CD14-positive monocyte (primary cell): Measurements from ENCODE around the gene TBXA2R. TPM values are rescaled to one million over a fixed set of nuclear protein-coding genes. Genes with fewer than 3 reads are reported as not detected.

Source experiments
- DNase-seq, 3 donors: peaks; one replicate each; pipeline ENCODE4 v3.0.0-alpha.2; 2011 to 2022
- H2AFZ ChIP-seq: 2 replicates; pipeline ENCODE4 v1.6.0; 2012; ENCODE audit warnings: mild to moderate bottlenecking, low read depth, low read length, inconsistent platforms; ENCODE audit not compliant: insufficient read depth, poor library complexity, severe bottlenecking
- H3K27ac ChIP-seq, 2 donors: 1 replicate in 1 of 2; 2 replicates in 1 of 2; pipeline ENCODE4 v1.5.1; 2012 to 2013; ENCODE audit warnings: low read length in 2 of 2, control low read depth in 1 of 2, inconsistent platforms in 1 of 2, low read depth in 1 of 2, mild to moderate bottlenecking in 1 of 2
- H3K27me3 ChIP-seq, 2 donors: one replicate each; pipeline versions ENCODE4 v1.6.0 to v1.6.1; 2011 to 2013; ENCODE audit warnings: low read length in 2 of 2; ENCODE audit not compliant: control insufficient read depth in 2 of 2, insufficient read depth in 2 of 2
- H3K36me3 ChIP-seq, 2 donors: replicated peaks in 1 of 2; 1 replicate in 1 of 2; 2 replicates in 1 of 2; pipeline versions ENCODE4 v1.5.1 to v1.6.1; 2012 to 2013; ENCODE audit warnings: low read length in 2 of 2, control low read depth in 1 of 2, inconsistent platforms in 1 of 2, mild to moderate bottlenecking in 1 of 2; ENCODE audit not compliant: insufficient read depth in 2 of 2, control insufficient read depth in 1 of 2
- H3K4me1 ChIP-seq, 2 donors: 1 replicate in 1 of 2; 2 replicates in 1 of 2; pipeline versions ENCODE4 v1.5.1 to v1.6.1; 2012 to 2013; ENCODE audit warnings: low read length in 2 of 2, control low read depth in 1 of 2, inconsistent platforms in 1 of 2, mild to moderate bottlenecking in 1 of 2, moderate library complexity in 1 of 2; ENCODE audit not compliant: insufficient read depth in 2 of 2, control insufficient read depth in 1 of 2
- H3K4me2 ChIP-seq: replicated peaks from 2 replicates; pipeline ENCODE3; 2012; ENCODE audit warnings: low read length, moderate library complexity, mild to moderate bottlenecking; ENCODE audit not compliant: poor library complexity, severe bottlenecking; ENCODE audit errors: extremely low read depth
- H3K4me3 ChIP-seq, 3 experiments: fragments of 200-600 bp in 1 of 3; sonication (generic) in 1 of 3; replicated peaks in 1 of 3; 1 replicate in 2 of 3; 2 replicates in 1 of 3; pipeline ENCODE4 v1.5.1; 2011 to 2013; ENCODE audit warnings: low read length in 3 of 3, mild to moderate bottlenecking in 3 of 3, control low read depth in 2 of 3, low read depth in 2 of 3, inconsistent platforms in 1 of 3, moderate library complexity in 1 of 3
- H3K79me2 ChIP-seq: 2 replicates; pipeline ENCODE4 v1.6.0; 2012; ENCODE audit warnings: mild to moderate bottlenecking, control low read depth, inconsistent platforms, low read length, moderate library complexity; ENCODE audit not compliant: insufficient read depth
- H3K9ac ChIP-seq: 2 replicates; pipeline ENCODE4 v1.6.0; 2017; ENCODE audit warnings: low read length, mild to moderate bottlenecking; ENCODE audit not compliant: insufficient read depth, poor library complexity, severe bottlenecking
- H3K9me3 ChIP-seq, 2 donors: replicated peaks in 1 of 2; 1 replicate in 1 of 2; 2 replicates in 1 of 2; pipeline versions ENCODE4 v1.5.1 to v1.6.1; 2012 to 2013; ENCODE audit warnings: low read length in 2 of 2, control low read depth in 1 of 2; ENCODE audit not compliant: control insufficient read depth in 1 of 2, insufficient read depth in 1 of 2
- H4K20me1 ChIP-seq: 2 replicates; pipeline ENCODE4 v1.6.0; 2012; ENCODE audit warnings: mild to moderate bottlenecking, low read length, control low read depth, moderate library complexity; ENCODE audit not compliant: insufficient read depth
- H3K27ac Mint-ChIP-seq, 7 donors: one replicate each; pipeline ENCODE4 v1.8.0; 2020; ENCODE audit warnings: mild to moderate bottlenecking in 7 of 7, mixed read lengths in 7 of 7, moderate library complexity in 6 of 7, inconsistent platforms in 2 of 7
- H3K27me3 Mint-ChIP-seq, 3 donors: one replicate each; pipeline ENCODE4 v1.8.0; 2021 to 2022; ENCODE audit warnings: low read depth in 3 of 3, mild to moderate bottlenecking in 3 of 3, mixed read lengths in 3 of 3, moderate library complexity in 3 of 3, inconsistent platforms in 1 of 3
- H3K36me3 Mint-ChIP-seq, 2 donors: one replicate each; pipeline ENCODE4 v1.8.0; 2020; ENCODE audit warnings: mixed read lengths in 2 of 2, inconsistent platforms in 1 of 2, mild to moderate bottlenecking in 1 of 2
- H3K4me1 Mint-ChIP-seq: one replicate; pipeline ENCODE4 v1.8.0; 2020; ENCODE audit warnings: mild to moderate bottlenecking, mixed read lengths
- H3K4me3 Mint-ChIP-seq, 2 donors: one replicate each; pipeline ENCODE4 v1.8.0; 2020; ENCODE audit warnings: mild to moderate bottlenecking in 2 of 2, mixed read lengths in 2 of 2, moderate library complexity in 1 of 2
- H3K9me3 Mint-ChIP-seq, 7 donors: one replicate each; pipeline ENCODE4 v1.8.0; 2020 to 2022; ENCODE audit warnings: mixed read lengths in 7 of 7, mild to moderate bottlenecking in 6 of 7, moderate library complexity in 6 of 7, inconsistent platforms in 2 of 7
- WGBS: methylation state at CpG from one replicate; pipeline ENCODE4 v1.1.5; 2013; ENCODE audit warnings: missing lambda C conversion rate; ENCODE audit not compliant: insufficient coverage; 5-methylcytosine and 5-hydroxymethylcytosine counted together
- intact Hi-C, 2 donors: fragments of 100-400 bp; cut with micrococcal nuclease; formaldehyde crosslinking; loops; one replicate each; pipeline versions ENCODE4 v1.15.0 to v1.15.1; 2023
- polyA plus RNA-seq, 3 donors: library from polyadenylated mRNA; depleted of rRNA in 1 of 3; unstranded in 2 of 3; stranded (reverse) in 1 of 3; fragments of 300-500 nt in 2 of 3; fragments of >200 nt in 1 of 3; fragmentation: Illumina TruSeq in 2 of 3; gene quantifications; 1 replicate in 2 of 3; 2 replicates in 1 of 3; pipeline ENCODE4 v1.2.3, GENCODE V29; 2012 to 2021
- TF ChIP-seq, protein P1 (sequence below): fragments of 200-600 bp; IDR thresholded peaks from one replicate; pipeline ENCODE4 v1.8.0; 2022; ENCODE audit warnings: antibody characterized with exemption, mild to moderate bottlenecking

Gene TBXA2R
- polyA plus RNA-seq, 3 donors = 0.05 TPM; not detected in 2

DNA sequence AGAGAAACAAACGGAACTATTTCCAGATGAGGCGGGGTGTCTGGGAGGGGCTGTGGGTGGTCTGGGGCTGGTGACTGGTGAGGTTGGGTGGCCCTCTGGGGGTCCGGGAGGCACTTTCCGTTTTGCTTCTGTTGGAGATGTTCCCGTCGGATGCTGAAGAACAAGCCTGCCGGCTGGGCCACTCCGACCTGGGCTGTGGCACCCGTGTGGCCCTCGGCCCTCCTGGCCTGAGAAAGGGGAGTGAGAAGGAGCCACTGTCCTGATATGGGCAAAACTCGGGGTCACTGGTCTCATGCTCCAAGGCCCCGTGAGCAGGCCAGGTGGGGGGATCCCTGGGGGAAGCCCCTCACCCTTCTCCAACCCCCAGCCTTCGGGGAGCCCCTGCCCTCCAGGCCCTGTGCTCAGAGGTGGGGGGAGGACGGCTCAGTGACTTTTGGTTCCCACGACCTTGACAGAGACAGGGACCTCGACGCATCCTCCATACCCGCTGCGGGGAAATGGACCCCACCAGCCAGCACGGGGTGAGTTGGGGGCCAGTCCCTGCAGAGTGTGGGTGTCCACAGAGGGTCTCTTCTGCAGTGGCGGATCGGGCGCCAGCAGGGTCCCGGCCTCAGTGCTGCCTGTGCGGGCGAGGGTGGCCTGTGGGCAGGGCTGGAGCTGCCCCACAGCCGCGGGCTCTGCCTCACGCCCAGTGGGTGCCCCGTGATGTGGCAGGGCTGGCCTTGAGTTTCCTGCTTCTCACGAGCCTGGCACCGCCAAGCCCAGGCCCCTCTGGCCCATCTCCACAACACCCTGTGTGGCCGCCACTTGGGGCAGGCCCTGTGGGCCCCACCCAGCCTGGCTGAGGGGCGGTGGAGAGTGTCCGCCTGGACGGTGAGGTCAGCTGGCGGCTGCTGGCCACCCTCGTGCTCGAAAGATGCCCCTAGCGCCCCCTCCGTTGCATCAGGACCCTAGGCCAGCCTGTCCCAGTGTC, 4.4 kb upstream of the TBXA2R start:
- Histone ChIP-seq H3K79me2 (no peaks in the 10 kb centered on the region), H3K9ac (no peak overlapping the region), H3K36me3 (peaks cover 27 to 35% of the 10 kb centered on the region in 2 donors), H3K4me3 (no peak overlapping the region), H2AFZ (no peak overlapping the region), H3K27me3 (peaks cover 3 to 23% of the 10 kb centered on the region in 2 donors), H3K4me1 (peaks cover 22 to 27% of the 10 kb centered on the region in 2 donors), H3K27ac (no peak overlapping the region), H4K20me1 (no peaks in the 10 kb centered on the region), H3K9me3 (peaks cover 0 to 5% of the 10 kb centered on the region in 2 donors), H3K4me2 (no peak overlapping the region)
- Mint-ChIP-seq H3K4me3 (no peak overlapping the region), H3K4me1 (peaks cover 18% of the 10 kb centered on the region), H3K9me3 (peaks cover 5 to 12% (median 8%) of the 10 kb centered on the region in 7 donors), H3K27ac (no peak overlapping the region), H3K27me3 (peaks cover 0 to 19% (median 18%) of the 10 kb centered on the region in 3 donors), H3K36me3 (peaks cover 20 to 40% of the 10 kb centered on the region in 2 donors)
- DNase-seq = no peak
- 86% methylated on average over 31 of the region's 41 CpGs for WGBS
- TF ChIP-seq, protein P1, sequence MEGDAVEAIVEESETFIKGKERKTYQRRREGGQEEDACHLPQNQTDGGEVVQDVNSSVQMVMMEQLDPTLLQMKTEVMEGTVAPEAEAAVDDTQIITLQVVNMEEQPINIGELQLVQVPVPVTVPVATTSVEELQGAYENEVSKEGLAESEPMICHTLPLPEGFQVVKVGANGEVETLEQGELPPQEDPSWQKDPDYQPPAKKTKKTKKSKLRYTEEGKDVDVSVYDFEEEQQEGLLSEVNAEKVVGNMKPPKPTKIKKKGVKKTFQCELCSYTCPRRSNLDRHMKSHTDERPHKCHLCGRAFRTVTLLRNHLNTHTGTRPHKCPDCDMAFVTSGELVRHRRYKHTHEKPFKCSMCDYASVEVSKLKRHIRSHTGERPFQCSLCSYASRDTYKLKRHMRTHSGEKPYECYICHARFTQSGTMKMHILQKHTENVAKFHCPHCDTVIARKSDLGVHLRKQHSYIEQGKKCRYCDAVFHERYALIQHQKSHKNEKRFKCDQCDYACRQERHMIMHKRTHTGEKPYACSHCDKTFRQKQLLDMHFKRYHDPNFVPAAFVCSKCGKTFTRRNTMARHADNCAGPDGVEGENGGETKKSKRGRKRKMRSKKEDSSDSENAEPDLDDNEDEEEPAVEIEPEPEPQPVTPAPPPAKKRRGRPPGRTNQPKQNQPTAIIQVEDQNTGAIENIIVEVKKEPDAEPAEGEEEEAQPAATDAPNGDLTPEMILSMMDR = no peak
- intact Hi-C loops = no loop called here

DNA sequence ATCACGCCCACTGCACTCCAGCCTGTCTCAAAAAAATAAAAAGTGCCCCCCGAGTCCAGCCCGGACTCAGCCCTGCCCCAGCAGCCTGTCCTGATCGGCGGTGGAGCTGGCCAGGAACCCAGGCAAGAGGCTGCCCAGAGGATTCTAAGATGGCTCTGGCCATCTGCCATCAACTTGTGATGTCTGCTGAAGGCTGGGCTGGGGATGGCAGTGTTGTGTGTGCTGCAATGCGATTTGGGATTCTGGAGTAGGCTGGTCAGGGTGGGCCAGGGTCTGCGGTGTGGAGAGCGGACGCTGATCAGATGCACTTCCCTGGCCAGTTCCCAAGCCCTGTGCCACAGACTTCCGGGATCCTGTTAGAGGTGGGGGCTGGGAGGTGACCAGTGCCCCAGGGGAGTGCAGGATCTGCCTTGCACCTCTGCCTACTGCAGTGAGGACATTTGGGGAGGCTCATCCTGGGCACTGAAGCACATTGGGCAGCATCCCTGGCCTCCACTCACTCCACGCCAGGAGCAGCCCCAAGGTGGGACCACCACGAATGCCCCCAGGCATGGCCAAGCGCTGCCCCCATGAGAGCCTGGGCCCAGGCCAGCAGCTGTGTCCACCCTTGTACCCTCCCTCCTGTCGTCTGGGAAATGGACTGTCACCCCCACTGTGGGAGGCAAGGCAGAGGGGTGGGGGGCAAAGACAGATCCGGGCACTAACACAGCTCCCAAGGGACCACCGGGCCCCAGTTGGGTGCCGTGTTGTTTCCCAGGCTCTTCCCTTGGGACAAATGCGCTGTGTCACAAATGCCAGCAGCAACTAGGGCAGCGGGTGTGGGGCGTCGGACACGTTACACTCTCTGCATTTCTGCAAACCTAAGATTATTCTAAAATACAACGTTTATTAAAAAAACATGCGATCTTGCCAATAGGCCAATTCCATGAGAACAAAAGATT, 3.4 kb upstream of the TBXA2R start:
- peaks cover 27 to 35% of the 10 kb centered on the region in 2 donors for H3K36me3 ChIP-seq
- no peaks in the 10 kb centered on the region for H4K20me1 ChIP-seq
- H3K9me3 Mint-ChIP-seq = peaks cover 5 to 12% (median 8%) of the 10 kb centered on the region in 7 donors
- DNase-seq = no peak
- no peak overlapping the region for H3K27ac ChIP-seq
- H3K27me3 Mint-ChIP-seq = peaks cover 0 to 19% (median 18%) of the 10 kb centered on the region in 3 donors
- peaks cover 18% of the 10 kb centered on the region for H3K4me1 Mint-ChIP-seq
- no peak overlapping the region for H2AFZ ChIP-seq
- no peak overlapping the region for H3K4me3 ChIP-seq
- 83% methylated on average over 21 of the region's 24 CpGs for WGBS
- peaks cover 0 to 5% of the 10 kb centered on the region in 2 donors for H3K9me3 ChIP-seq
- H3K4me2 ChIP-seq = no peak overlapping the region
- H3K9ac ChIP-seq = no peak overlapping the region
- H3K4me1 ChIP-seq = peaks cover 22 to 28% of the 10 kb centered on the region in 2 donors
- H3K79me2 ChIP-seq = no peaks in the 10 kb centered on the region
- peaks cover 18 to 34% of the 10 kb centered on the region in 2 donors for H3K36me3 Mint-ChIP-seq
- no peak overlapping the region for H3K4me3 Mint-ChIP-seq
- peaks cover 11 to 33% of the 10 kb centered on the region in 2 donors for H3K27me3 ChIP-seq
- TF ChIP-seq, protein P1 = no peak
- intact Hi-C loops = no loop called here
- peak overlapping the region in 1 of 7 donors; percentile 58 for H3K27ac Mint-ChIP-seq
